Fibroblast of peridontal ligament (primary cell): ENCODE measurements around the gene APOC3.
"Not testable (repeated sequence)": the region's sequence is repeated elsewhere in the genome, so short reads cannot be mapped to it uniquely, and the experiment has no call there.

Experiments
- DNase-seq: peaks from one replicate; pipeline ENCODE4 v3.0.0-alpha.2; 2010; ENCODE audit errors: extremely low read depth

The APOC3 gene

DNA sequence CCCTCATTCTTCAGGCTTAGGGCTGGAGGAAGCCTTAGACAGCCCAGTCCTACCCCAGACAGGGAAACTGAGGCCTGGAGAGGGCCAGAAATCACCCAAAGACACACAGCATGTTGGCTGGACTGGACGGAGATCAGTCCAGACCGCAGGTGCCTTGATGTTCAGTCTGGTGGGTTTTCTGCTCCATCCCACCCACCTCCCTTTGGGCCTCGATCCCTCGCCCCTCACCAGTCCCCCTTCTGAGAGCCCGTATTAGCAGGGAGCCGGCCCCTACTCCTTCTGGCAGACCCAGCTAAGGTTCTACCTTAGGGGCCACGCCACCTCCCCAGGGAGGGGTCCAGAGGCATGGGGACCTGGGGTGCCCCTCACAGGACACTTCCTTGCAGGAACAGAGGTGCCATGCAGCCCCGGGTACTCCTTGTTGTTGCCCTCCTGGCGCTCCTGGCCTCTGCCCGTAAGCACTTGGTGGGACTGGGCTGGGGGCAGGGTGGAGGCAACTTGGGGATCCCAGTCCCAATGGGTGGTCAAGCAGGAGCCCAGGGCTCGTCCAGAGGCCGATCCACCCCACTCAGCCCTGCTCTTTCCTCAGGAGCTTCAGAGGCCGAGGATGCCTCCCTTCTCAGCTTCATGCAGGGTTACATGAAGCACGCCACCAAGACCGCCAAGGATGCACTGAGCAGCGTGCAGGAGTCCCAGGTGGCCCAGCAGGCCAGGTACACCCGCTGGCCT, 641 bp downstream of the APOC3 start:
- DNase-seq = no peak

DNA sequence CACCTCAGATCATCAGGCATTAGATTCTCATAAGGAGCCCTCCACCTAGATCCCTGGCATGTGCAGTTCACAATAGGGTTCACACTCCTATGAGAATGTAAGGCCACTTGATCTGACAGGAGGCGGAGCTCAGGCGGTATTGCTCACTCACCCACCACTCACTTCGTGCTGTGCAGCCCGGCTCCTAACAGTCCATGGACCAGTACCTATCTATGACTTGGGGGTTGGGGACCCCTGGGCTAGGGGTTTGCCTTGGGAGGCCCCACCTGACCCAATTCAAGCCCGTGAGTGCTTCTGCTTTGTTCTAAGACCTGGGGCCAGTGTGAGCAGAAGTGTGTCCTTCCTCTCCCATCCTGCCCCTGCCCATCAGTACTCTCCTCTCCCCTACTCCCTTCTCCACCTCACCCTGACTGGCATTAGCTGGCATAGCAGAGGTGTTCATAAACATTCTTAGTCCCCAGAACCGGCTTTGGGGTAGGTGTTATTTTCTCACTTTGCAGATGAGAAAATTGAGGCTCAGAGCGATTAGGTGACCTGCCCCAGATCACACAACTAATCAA, 2.2 kb downstream of the APOC3 start:
- DNase-seq = no peak

- DNase-seq = no peak
Measured at GRCh38 chr11:116832350-116833290, 2.9 kb downstream of the APOC3 start.

- no peak for DNase-seq
Measured at GRCh38 chr11:116833491-116833815, 3.7 kb downstream of the APOC3 start.

- DNase-seq = no peak
Measured at GRCh38 chr11:116833816-116834534, 4.3 kb downstream of the APOC3 start.

DNA sequence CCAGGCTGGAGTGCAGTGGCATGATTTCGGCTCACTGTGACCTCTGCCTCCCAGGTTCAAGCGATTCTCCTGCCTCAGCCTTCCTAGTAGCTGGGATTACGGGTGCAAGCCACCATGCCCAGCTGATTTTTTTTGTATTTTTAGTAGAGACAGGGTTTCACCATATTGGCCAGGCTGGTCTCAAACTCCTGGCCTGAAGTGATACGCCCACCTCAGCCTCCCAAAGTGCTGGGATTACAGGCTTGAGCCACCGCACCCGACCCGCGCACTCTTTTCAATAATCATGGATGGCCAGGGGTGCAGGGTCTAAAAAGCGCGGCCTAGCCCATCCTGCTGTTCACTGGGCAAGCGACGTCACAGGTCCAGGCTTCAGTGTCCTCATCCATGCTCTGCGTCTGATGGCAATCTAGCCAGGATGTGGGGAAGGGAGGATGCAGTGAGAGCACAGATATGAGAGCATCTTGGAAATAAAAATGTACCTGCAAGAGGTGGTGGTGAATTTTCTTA, 4.9 kb downstream of the APOC3 start:
- DNase-seq = not testable (repeated sequence)

DNA sequence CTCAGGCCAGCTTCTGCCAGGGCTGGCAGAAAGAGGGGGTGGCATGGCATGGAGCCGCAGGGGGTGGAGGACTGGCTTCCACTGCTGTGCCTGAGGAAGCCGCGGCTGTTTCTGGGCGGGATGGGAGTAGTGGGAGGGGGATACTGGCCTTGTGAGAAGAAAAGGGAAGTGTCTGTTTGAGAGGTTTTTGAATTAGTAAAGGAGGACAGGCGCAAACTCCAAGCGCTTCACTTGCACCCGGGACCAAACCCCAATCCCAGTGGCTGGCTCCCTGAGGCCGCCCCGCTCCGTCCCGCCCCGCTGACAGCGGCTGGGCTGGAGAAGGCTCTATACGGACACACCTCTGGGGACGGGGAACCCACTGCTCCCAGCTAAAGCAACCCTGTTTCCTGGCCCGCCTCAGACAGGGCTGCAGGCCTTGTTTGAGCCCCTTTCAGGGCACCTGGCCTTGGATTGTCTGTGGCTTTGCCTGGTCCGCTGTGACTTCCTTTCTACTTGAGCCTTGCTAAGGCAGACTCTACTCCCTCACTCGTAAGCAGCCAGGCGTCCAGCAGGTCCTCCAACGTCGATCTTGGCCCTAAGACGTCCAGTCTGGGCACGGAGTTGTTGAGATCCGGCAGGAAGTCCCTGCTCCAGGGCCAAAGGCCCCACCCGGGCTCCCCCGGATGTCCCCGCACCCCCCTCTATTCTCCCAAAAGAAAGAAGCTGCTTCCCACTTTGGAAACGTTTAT, 5.5 kb downstream of the APOC3 start:
- DNase-seq = no peak

DNA sequence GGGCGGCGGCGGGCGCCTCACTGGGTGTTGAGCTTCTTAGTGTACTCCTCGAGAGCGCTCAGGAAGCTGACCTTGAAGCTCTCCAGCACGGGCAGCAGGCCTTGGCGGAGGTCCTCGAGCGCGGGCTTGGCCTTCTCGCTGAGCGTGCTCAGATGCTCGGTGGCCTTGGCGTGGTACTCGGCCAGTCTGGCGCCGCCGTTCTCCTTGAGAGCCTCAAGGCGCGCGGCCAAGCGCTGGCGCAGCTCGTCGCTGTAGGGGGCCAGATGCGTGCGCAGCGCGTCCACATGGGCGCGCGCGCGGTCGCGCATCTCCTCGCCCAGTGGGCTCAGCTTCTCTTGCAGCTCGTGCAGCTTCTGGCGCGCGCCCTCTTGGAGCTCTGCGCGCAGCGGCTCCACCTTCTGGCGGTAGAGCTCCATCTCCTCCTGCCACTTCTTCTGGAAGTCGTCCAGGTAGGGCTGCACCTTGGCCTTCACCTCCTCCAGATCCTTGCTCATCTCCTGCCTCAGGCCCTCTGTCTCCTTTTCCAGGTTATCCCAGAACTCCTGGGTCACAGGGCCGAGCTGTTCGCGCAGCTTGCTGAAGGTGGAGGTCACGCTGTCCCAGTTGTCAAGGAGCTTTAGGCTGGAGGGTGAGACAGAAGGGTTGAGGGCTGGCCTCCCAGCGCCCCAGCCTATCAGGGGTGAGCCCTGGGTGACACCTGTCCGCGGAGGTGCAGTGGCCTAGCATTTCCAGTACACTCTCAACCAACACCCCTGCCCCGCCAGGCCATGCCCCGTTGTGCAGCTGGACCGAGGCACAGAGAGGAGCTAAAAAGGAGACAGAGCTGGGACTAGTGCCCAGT, 6.3 kb downstream of the APOC3 start:
- peak; percentile 93 for DNase-seq

- DNase-seq = no peak
Measured at GRCh38 chr11:116836632-116836991, 6.9 kb downstream of the APOC3 start.

DNA sequence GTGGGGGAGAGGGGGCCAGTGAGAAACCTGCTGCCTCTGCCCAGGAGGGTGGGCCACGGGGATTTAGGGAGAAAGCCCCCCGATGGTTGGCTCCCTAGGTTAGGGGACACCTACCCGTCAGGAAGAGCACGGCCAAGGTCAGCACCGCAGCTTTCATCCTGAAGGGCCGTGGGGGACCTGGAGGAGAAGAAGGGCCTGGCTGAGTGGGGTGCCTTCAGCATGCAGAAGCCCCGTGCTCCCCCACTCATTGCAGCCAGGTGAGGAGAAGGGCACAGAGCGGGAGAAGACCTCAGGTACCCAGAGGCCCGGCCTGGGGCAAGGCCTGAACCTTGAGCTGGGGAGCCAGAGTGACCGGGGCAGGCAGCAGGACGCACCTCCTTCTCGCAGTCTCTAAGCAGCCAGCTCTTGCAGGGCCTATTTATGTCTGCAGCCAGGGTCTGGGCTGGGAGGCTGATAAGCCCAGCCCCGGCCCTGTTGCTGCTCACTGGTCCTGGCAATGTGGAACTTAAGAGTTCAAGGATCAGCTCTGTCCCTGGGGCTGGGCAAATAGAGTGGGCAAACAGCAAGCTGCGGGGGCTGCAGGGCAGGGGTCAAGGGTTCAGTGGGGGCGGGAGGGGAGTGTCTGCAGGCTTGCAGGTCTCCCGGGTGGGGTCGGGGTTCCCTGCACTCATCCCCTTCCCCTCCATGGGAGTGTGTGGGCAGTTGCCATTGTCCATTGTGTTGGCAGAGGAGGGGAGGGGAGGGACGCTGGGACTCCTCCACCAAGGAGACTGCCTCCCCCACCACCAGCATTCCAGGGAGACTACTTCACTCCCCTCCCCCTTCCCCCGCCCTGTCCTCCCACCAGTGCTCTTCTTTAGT, 7.8 kb downstream of the APOC3 start, which contains the start of gene APOA1:
Gene APOA1, minus strand, starts transcription at position 392 of the 861 bp plus-strand sequence. Its CDS starts 235 bp downstream, at position 157.
- no peak for DNase-seq

- no peak for DNase-seq
Measured at GRCh38 chr11:116838321-116839084, 8.8 kb downstream of the APOC3 start.

- peak; percentile 67 for DNase-seq
Measured at GRCh38 chr11:116840224-116840745, 10.6 kb downstream of the APOC3 start.

DNA sequence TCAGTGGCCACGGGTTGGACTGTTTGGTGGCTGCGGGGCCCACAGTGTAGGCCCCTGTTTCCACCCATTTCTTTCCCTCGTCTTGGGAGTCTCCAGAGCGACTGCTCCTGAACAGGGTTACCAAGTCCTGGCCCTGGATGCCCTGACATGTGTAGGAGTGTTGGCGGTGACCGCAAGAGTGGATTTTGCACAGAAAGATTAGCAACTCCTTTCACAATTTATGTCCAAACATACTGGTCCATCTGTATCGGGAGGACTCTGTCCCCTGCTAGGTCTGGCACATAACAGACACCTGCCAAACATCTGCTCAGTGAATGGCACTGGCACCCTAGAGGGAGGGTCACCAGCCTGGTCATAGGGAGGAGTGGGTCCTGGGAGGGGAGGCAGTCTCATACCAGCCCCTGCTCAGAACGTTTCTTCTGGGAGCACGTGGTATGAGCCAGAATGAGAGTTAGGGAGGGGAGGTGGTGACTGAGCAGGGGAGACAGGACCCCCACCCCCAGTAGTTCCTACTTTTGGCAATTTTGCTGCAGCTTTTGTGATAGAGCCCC, 11.1 kb downstream of the APOC3 start:
- no peak for DNase-seq

DNA sequence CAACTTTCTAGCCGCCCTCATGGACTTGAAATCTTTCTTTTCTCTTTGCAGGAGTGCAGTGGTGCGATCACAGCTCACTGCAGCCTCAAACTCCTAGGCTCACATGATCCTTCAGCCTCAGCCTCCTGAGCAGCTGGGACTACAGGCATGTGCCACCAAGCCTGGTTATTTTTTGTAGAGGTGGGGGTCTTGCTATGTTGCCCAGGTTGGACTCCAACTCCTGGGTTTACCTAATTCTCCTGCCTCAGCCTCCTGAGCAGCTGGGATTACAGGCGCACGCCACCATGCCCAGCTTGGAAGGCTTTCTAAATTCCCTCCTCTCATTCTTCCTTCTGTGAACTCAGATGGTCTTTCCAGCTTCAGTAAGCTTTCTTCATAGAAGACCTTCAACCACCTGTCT, 12.4 kb downstream of the APOC3 start:
- no peak for DNase-seq

- no peak for DNase-seq
Measured at GRCh38 chr11:116842909-116843308, 13.2 kb downstream of the APOC3 start.

- DNase-seq = no peak
Measured at GRCh38 chr11:116843661-116844060, 14.0 kb downstream of the APOC3 start.

- DNase-seq = no peak
Measured at GRCh38 chr11:116844722-116845121, 15.0 kb downstream of the APOC3 start.

DNA sequence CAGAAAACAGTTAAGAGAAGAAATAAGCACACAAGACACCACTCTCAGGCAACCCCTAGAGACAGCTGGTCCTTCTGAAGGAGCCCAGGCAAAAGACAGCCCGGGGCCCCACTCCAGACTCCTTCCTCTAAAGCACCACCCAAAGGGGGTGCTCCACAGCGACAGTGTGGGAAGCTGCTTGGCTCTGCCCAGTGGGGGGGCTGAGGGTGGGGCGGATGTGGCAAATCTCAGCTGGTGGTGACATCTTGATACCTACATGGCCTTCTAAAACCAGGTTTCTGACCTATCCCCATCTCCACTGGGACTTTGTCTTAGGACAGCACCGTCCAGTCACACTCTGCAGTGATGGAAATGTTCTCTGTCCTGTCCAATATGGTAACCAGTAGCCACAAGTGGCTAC, 17.9 kb downstream of the APOC3 start:
- no peak for DNase-seq
